GM12892 (cell line): Measurements from ENCODE around the gene ABCC3.

Source experiments
- POLR2AphosphoS5 ChIP-seq: IDR thresholded peaks from 2 replicates; pipeline ENCODE4 v1.6.1; 2011; ENCODE audit warnings: low read depth, low read length, control low read depth
- TAF1 ChIP-seq: IDR thresholded peaks from 2 replicates; pipeline ENCODE4 v1.6.1; 2011; ENCODE audit warnings: low read depth, mild to moderate bottlenecking, control low read depth, low read length, borderline replicate concordance

- TF ChIP-seq TAF1 (no peak), POLR2AphosphoS5 (no peak)
These were observed 63.1 kb downstream of the ABCC3 start for GRCh38 chr17:50697663-50698272.
